ENCODE data around the gene UBXN10. TPM values are rescaled to one million over a fixed set of nuclear protein-coding genes. Genes with fewer than 3 reads are reported as not detected.

Gene UBXN10
- total RNA-seq, 4 donors from 2014 or later = 0.18 to 4.3 (median 0.19) TPM; not detected in 1

DNA sequence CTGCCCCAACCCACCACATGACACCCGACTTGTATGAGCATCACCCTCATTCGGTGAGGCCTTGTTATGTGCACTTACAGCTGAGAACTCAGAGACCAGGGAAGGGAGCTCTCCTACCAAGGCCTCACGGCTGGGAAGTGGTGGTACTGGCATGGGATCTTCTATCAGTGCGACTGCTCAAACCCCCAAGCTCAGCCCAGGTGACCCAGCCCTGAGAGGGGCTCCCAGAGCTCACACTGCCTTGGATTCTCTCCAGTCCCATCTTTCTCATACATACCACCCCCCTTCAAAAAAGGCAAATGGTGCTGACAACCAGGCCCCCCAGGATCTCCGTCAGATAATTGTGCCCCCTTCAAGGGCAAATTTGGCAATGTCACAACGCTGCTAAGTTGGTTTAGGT is 47.5 kb upstream of the UBXN10 start:
- intact Hi-C loops (cut with DNase I; ENCODE audit: low total_unique reads) (no loop called here), in situ Hi-C loops (cut with MboI; ENCODE audit: low sequenced_read_pairs in 4 of 4) (no loop called here)
- no peaks in the 10 kb centered on the region for H3K4me1 ChIP-seq
- no peaks in the 10 kb centered on the region for H3K9me3 ChIP-seq
- no peak overlapping the region for H3K27ac ChIP-seq
- no peaks in the 10 kb centered on the region for H3K36me3 ChIP-seq
- H3K27me3 ChIP-seq = no peaks in the 10 kb centered on the region
- TF ChIP-seq POLR2A (IDR thresholded peaks at IDR 0.05) = no peak
- TF ChIP-seq, protein P1, sequence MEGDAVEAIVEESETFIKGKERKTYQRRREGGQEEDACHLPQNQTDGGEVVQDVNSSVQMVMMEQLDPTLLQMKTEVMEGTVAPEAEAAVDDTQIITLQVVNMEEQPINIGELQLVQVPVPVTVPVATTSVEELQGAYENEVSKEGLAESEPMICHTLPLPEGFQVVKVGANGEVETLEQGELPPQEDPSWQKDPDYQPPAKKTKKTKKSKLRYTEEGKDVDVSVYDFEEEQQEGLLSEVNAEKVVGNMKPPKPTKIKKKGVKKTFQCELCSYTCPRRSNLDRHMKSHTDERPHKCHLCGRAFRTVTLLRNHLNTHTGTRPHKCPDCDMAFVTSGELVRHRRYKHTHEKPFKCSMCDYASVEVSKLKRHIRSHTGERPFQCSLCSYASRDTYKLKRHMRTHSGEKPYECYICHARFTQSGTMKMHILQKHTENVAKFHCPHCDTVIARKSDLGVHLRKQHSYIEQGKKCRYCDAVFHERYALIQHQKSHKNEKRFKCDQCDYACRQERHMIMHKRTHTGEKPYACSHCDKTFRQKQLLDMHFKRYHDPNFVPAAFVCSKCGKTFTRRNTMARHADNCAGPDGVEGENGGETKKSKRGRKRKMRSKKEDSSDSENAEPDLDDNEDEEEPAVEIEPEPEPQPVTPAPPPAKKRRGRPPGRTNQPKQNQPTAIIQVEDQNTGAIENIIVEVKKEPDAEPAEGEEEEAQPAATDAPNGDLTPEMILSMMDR (IDR thresholded peaks at IDR 0.05 in 4 of 5, conservative IDR thresholded peaks at IDR 0.05 in 1 of 5) = no peak
- no peak for ATAC-seq
- H3K4me3 ChIP-seq = no peak overlapping the region
- no peak for DNase-seq

DNA sequence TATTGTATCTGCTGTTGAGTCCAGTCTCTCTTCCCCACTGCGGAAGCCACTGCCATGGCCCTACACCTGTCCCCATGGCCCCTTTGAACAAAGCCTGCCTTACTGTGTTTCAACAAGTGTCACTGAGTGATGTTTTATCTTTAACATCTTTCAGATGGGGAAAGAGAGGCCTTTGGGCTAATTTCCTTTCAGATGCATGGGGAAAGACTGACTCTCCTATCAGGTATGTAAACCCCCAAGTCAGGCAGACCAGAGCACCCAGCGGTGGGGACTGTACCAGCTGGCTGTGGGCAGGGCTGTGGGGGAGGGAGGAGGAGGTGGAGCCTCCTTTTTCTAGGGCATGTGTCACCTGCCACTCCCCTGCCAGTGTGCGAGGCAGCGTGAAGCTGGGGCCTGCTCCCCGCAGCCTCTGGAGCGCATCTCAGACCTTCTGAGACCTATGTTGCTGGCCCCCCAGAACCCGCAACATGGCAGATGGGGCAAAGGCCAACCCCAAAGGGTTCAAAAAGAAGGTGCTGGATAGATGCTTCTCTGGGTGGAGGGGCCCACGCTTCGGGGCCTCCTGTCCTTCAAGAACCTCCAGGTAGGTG is 46.8 kb upstream of the UBXN10 start, which contains the start of gene PLA2G2F:
Gene PLA2G2F (plus strand): TSS at position 363 of the 590 bp plus-strand sequence. CDS start 105 bp downstream, at position 468.
- ATAC-seq = no peak
- no peak within 1 kb of the TSS for H3K4me3 ChIP-seq
- no peaks in the 10 kb centered on the region for H3K4me1 ChIP-seq
- TF ChIP-seq, protein P1 (IDR thresholded peaks at IDR 0.05 in 4 of 5, conservative IDR thresholded peaks at IDR 0.05 in 1 of 5) = no peak
- no peak for TF ChIP-seq POLR2A (IDR thresholded peaks at IDR 0.05)
- H3K36me3 ChIP-seq = no peaks in the 10 kb centered on the region
- DNase-seq = no peak
- intact Hi-C loops (cut with DNase I; ENCODE audit: low total_unique reads) = no loop called here
- H3K27me3 ChIP-seq = no peaks in the 10 kb centered on the region
- no peaks in the 10 kb centered on the region for H3K9me3 ChIP-seq
- H3K27ac ChIP-seq = no peak within 1 kb of the TSS
- in situ Hi-C loops (cut with MboI; ENCODE audit: low sequenced_read_pairs in 4 of 4) = no loop called here

DNA sequence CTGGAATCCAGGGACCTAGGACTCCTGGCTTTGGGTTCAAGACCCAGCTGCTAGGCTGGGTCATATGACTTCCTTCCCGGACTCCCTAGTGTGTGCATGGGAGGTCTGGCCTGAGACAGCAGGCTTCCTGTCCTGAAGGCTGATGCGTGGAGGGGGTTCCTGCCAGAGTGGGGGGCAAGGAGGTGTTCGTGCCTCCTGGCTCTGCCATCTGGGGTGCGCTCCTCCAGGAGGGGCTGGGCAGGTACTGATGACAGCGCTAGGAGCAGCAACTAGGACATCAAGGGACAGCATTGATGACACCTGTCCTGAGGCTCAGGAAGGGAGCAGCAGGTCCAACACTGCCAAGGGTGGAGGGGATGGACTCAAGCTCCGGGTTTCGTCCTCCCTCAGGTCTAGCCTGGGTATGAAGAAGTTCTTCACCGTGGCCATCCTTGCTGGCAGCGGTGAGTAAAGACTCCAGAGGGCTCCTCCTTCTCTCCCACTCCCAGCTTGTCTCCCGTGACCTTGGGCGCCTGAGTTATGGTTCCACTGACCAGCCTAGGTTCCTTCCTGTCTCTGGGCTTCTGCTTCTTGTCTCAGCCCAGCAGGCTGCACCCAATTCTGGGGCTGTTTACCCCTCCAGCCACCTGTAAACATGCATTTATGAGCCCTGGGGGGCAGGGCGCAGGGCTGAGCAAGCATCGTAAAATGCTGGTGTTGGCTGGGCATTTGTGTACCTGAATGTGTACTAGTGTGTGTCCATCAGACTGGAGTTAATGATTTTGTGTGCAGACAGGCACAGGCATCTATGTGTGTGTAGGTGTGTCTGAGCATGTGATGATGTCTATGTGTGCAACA is 45.9 kb upstream of the UBXN10 start:
- DNase-seq = no peak
- H3K27me3 ChIP-seq = no peaks in the 10 kb centered on the region
- H3K9me3 ChIP-seq = no peaks in the 10 kb centered on the region
- H3K36me3 ChIP-seq = no peaks in the 10 kb centered on the region
- intact Hi-C loops (cut with DNase I; ENCODE audit: low total_unique reads) (no loop called here), in situ Hi-C loops (cut with MboI; ENCODE audit: low sequenced_read_pairs in 4 of 4) (no loop called here)
- no peak overlapping the region for H3K27ac ChIP-seq
- H3K4me1 ChIP-seq = no peaks in the 10 kb centered on the region
- no peak overlapping the region for H3K4me3 ChIP-seq
- no peak for TF ChIP-seq POLR2A (IDR thresholded peaks at IDR 0.05)
- no peak for ATAC-seq

DNA sequence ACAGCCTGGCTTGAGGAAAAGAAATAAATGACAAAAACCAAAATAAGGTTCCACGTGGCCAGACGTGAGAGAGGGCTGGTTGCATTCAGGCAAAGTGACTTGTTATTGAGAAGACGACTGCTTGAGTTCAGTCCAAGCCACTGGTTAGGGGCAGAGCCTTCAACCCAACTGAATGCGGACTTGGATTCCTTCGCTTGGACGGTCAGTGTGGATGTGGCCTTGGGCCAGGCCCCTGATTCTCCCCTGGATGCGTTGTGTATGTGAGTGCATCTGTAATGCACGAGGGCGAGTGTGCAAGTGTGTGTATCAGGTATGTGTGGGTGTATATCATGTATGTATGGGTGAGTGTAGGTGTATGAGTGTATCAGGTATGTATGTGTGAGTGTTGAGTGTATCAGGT is 44.9 kb upstream of the UBXN10 start:
- intact Hi-C loops (cut with DNase I; ENCODE audit: low total_unique reads) (no loop called here), in situ Hi-C loops (cut with MboI; ENCODE audit: low sequenced_read_pairs in 4 of 4) (no loop called here)
- Histone ChIP-seq H3K4me1 (no peaks in the 10 kb centered on the region), H3K36me3 (no peaks in the 10 kb centered on the region), H3K4me3 (no peak overlapping the region), H3K27me3 (no peaks in the 10 kb centered on the region), H3K9me3 (no peaks in the 10 kb centered on the region), H3K27ac (no peak overlapping the region)
- TF ChIP-seq POLR2A (IDR thresholded peaks at IDR 0.05) = no peak
- TF ChIP-seq, protein P1 (IDR thresholded peaks at IDR 0.05 in 4 of 5, conservative IDR thresholded peaks at IDR 0.05 in 1 of 5) = no peak
- ATAC-seq = no peak
- no peak for DNase-seq

DNA sequence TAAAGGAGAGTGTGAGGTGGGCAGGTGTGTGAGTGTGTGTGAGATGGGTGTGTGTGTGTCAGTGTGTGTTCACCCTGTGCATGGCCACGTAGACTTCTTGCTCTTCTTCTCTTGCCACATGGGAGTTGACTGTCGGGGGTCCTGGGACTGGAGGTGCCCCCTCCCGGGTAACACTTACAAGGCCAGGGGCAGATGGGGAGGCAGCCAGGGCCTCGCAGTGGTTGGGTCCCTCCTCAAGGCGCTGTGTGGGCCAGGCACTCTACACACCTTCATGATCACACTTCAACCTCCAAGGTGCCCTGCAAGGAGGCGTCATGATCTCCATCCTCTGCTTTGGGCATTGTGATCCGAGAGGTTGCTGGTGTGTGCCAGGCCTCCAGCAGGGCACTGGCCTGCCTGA is 44.4 kb upstream of the UBXN10 start:
- Histone ChIP-seq H3K4me1 (no peaks in the 10 kb centered on the region), H3K4me3 (no peak overlapping the region), H3K9me3 (no peaks in the 10 kb centered on the region), H3K27me3 (no peaks in the 10 kb centered on the region), H3K27ac (no peak overlapping the region), H3K36me3 (no peaks in the 10 kb centered on the region)
- TF ChIP-seq POLR2A (IDR thresholded peaks at IDR 0.05) = no peak
- TF ChIP-seq, protein P1 (IDR thresholded peaks at IDR 0.05 in 4 of 5, conservative IDR thresholded peaks at IDR 0.05 in 1 of 5) = no peak
- intact Hi-C loops (cut with DNase I; ENCODE audit: low total_unique reads) = no loop called here
- ATAC-seq (no peak), DNase-seq (no peak)
- in situ Hi-C loops (cut with MboI; ENCODE audit: low sequenced_read_pairs in 4 of 4) = no loop called here
